PFSK-1 (cell line): ENCODE results near the gene HMCES.

Experiments
- POLR2AphosphoS5 ChIP-seq: IDR thresholded peaks from 2 replicates; pipeline ENCODE4 v1.6.1; 2012; ENCODE audit warnings: low read depth, mild to moderate bottlenecking, control low read depth, low read length, moderate library complexity
- TAF1 ChIP-seq: IDR thresholded peaks from 2 replicates; pipeline ENCODE4 v1.6.1; 2012; ENCODE audit warnings: low read length, control low read depth, borderline replicate concordance; ENCODE audit not compliant: insufficient read depth
- TF ChIP-seq, protein P1 (sequence below), 2 experiments: IDR thresholded peaks; 2 replicates each; pipeline versions ENCODE4 v1.6.1 to v1.8.0; 2011 to 2012; ENCODE audit warnings: low read depth in 2 of 2, low read length in 2 of 2, control low read depth in 1 of 2, inconsistent platforms in 1 of 2, mild to moderate bottlenecking in 1 of 2, moderate library complexity in 1 of 2; ENCODE audit not compliant: insufficient read depth in 1 of 2

DNA sequence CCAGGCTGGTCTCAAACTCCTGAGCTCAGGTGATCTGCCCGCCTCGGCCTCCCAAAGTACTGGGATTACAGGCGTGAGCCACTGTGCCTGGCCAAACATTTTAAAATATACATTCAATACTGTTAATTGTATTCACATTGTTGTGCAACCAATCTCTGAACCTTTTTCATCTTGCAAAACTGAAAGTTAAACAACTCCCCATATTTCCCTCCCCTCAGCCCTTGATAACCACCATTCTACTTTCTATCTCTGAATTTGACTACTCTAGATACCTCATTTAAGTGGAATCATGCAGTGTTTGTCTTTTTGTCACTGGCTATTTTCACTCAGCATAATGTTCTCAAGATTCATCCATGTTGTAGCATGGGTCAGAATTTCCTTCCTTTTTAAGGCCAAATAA is 30.0 kb downstream of the HMCES start:
- TF ChIP-seq POLR2AphosphoS5 (no peak), TAF1 (no peak)
- TF ChIP-seq, protein P1, sequence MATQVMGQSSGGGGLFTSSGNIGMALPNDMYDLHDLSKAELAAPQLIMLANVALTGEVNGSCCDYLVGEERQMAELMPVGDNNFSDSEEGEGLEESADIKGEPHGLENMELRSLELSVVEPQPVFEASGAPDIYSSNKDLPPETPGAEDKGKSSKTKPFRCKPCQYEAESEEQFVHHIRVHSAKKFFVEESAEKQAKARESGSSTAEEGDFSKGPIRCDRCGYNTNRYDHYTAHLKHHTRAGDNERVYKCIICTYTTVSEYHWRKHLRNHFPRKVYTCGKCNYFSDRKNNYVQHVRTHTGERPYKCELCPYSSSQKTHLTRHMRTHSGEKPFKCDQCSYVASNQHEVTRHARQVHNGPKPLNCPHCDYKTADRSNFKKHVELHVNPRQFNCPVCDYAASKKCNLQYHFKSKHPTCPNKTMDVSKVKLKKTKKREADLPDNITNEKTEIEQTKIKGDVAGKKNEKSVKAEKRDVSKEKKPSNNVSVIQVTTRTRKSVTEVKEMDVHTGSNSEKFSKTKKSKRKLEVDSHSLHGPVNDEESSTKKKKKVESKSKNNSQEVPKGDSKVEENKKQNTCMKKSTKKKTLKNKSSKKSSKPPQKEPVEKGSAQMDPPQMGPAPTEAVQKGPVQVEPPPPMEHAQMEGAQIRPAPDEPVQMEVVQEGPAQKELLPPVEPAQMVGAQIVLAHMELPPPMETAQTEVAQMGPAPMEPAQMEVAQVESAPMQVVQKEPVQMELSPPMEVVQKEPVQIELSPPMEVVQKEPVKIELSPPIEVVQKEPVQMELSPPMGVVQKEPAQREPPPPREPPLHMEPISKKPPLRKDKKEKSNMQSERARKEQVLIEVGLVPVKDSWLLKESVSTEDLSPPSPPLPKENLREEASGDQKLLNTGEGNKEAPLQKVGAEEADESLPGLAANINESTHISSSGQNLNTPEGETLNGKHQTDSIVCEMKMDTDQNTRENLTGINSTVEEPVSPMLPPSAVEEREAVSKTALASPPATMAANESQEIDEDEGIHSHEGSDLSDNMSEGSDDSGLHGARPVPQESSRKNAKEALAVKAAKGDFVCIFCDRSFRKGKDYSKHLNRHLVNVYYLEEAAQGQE (IDR thresholded peaks at IDR 0.05; ENCODE audit: insufficient read depth in 1 of 2, low read depth in 2 of 2, low read length in 2 of 2): no peak
